GM18951 (cell line): ENCODE data around the gene LIG3.
"Not testable (repeated sequence)": the region's sequence is repeated elsewhere in the genome, so short reads cannot be mapped to it uniquely, and the experiment has no call there.

ENCODE experiments used
- POLR2A ChIP-seq: IDR thresholded peaks from 4 replicates; pipeline ENCODE4 v1.6.1; 2011; ENCODE audit warnings: mild to moderate bottlenecking; ENCODE audit not compliant: insufficient read length, insufficient read depth; ENCODE audit errors: extremely low read depth
- in situ Hi-C: fragments of 300-500 bp; cut with MboI; formaldehyde crosslinking; loops from one replicate; pipeline ENCODE4 v1.12.0; 2022; ENCODE audit warnings: low sequenced_read_pairs, mixed read lengths, inconsistent platforms; ENCODE audit not compliant: unreplicated experiment

Gene LIG3

GRCh38 chr17:35028531-35029262 is 48.4 kb downstream of the LIG3 start:
- TF ChIP-seq POLR2A, result no peak
- in situ Hi-C loops, result no loop called here

GRCh38 chr17:35030780-35031179 is 50.5 kb downstream of the LIG3 start:
- no peak for TF ChIP-seq POLR2A
- in situ Hi-C loops, result no loop called here

GRCh38 chr17:35038453-35038852 is 58.1 kb downstream of the LIG3 start:
- in situ Hi-C loops, result no loop called here

GRCh38 chr17:35041390-35041789 is 61.1 kb downstream of the LIG3 start:
- in situ Hi-C loops, result no loop called here
- no peak for TF ChIP-seq POLR2A

More at GRCh38 chr17:35038453-35038852, 58.1 kb downstream of the LIG3 start:
- no peak for TF ChIP-seq POLR2A

GRCh38 chr17:35044181-35044580 is 63.9 kb downstream of the LIG3 start:
- no peak for TF ChIP-seq POLR2A
- in situ Hi-C loops, result no loop called here

- in situ Hi-C loops, result not testable (repeated sequence)
These were observed 65.2 kb downstream of the LIG3 start for GRCh38 chr17:35045458-35045979.

GRCh38 chr17:35046245-35046644 is 65.9 kb downstream of the LIG3 start:
- TF ChIP-seq POLR2A, result no peak
- in situ Hi-C loops, result no loop called here

GRCh38 chr17:35046740-35047283 is 66.5 kb downstream of the LIG3 start:
- TF ChIP-seq POLR2A, result peak; percentile 39
- in situ Hi-C loops, result no loop called here

- no peak for TF ChIP-seq POLR2A
- in situ Hi-C loops, result no loop called here
These were observed 68.5 kb downstream of the LIG3 start for GRCh38 chr17:35048685-35049379.

- in situ Hi-C loops, result no loop called here
These were observed 69.9 kb downstream of the LIG3 start for GRCh38 chr17:35050170-35050569.

GRCh38 chr17:35051183-35051578 is 70.9 kb downstream of the LIG3 start:
- TF ChIP-seq POLR2A, result peak; percentile 26
- in situ Hi-C loops, result no loop called here

More at GRCh38 chr17:35050170-35050569, 69.9 kb downstream of the LIG3 start:
- no peak for TF ChIP-seq POLR2A

GRCh38 chr17:35051579-35052240 is 71.4 kb downstream of the LIG3 start:
- no peak for TF ChIP-seq POLR2A
- in situ Hi-C loops, result no loop called here

- no peak for TF ChIP-seq POLR2A
- in situ Hi-C loops, result no loop called here
These were observed 71.9 kb downstream of the LIG3 start for GRCh38 chr17:35052241-35052610.
